ENCODE measurements around the gene KLF4.

KLF4 gene

DNA sequence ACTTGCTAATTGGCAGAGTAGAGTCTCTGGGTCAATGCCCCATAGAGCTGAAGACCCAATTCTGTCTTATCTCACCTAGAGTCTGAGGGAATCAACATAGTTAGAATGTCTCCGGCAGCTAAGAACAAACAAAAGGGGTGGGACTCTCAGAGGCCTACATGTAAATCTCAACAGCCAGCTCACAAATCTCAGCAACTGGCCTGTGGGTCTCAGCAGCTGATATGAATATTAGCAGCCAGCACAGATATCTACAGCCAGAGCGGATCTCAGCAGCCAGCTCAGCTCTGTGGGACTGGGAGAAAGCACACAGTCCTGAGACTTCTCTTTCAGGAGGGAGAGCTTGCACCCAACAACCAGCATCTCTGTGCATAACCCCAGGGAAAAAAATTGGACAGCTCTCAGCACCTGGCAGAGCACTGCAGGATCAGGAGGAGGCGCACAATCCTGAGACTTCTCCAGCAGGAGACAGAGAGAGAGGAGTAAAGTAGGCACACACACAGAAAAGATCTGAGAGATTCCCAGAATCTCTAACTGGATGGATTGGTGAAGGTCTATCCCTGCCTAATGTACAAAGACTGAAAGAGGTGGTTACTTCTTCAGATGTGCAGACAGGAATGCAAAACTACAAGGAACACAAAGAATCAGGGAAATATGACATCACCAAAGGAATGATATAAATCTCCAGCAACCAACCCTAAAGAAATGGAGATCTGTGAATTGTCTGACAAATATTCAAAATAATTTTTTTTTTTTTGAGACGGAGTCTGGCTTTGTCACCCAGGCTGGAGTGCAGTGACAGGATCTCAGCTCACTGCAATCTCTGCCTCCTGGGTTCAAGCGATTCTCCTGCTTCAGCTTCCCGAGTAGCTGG is 29.2 kb downstream of the KLF4 start:
- no peak for DNase-seq

DNA sequence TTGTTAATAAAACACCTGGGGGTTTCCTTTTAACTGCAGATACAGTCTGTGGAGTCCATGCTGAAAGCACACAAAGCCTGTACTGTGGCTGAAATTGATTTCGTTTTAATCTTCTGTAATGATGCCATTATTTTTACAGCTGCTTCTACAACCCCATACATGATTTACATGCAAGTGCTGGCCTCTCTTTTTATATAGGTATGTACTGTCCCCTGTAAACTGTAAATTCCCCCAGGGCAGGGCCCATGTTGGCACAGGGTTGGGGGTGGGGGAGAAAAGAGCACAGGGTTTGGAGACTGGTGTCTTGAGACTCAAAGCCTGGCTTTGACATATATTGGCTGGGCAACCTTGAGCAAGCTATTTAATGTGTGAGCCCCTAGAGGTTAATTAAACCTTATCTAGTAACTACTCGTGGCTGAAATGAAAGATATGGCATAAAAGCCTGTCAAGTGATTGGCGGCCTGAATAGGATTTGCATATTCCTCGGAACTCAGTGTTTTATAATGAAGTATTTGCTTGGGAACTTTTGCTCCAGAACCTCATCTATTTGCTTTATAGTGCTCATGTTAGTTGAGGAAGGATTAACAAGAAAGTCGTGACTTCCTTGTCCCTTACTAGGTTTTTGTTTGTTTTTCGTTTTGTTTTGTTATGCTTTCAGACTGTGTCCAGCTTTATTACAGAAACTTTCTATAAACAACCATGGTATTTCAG is 34.0 kb downstream of the KLF4 start:
- DNase-seq = no peak

GRCh38 chr9:107453479-107453878 is 36.1 kb downstream of the KLF4 start:
- no peak for DNase-seq

DNA sequence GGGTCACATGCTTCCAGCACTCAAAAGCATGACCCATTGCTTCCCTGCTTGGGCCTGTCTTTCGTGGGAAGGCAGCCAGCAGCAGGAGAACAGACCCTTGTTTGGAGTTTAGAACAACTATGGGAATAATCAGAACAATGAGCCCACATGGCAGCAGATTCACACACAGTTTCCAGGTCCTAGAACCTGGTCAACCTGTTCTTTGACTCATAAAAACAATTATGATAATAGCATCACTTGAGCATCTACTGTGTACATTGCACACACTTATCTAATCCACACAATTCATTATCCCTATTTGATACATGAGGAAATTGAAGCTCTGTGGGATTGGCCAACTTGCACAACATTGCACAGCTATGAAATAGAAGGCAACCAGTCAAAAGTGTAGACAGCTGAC is 41.7 kb downstream of the KLF4 start:
- no peak for DNase-seq

DNA sequence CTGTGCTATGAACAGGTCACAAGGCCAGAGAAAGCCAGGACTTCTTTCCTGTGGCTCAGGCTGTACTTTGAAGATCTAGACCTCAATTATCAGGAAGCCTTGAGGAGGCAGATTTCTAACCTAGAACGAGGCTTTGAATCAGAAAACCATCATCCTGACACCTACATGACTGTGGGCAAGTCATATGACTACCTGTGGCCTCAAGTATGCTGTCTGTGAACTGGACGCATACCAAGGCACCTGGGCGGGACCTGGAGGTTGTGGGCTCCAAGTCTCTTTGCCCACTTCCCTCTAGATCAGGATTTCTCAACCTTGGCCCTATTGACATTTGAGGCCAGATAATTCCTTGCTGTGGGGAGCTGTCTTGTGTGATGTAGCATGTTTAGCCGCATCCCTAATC is 42.5 kb downstream of the KLF4 start:
- no peak for DNase-seq

GRCh38 chr9:107446491-107446890 is 43.1 kb downstream of the KLF4 start:
- no peak for DNase-seq

DNA sequence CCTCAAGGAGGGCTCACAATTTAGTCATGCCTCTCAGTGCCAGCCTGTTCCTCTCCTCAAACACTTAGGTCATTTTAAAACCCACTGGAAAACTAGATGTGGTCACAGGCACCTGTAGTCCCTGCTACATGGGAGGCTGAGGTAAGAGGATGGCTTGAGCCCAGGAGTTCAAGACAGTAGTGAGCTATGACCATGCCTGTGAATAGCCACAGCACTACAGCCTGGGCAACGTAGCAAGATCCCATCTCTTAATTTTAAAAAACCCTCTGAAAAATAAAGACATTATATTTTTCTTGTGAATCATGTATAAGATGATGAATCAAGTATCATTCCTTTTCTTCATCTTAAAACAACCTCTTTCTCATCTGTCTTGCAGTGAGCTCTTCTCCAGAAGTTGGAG is 45.8 kb downstream of the KLF4 start:
- no peak for DNase-seq

GRCh38 chr9:107439991-107440456 is 49.5 kb downstream of the KLF4 start:
- no peak for DNase-seq

DNA sequence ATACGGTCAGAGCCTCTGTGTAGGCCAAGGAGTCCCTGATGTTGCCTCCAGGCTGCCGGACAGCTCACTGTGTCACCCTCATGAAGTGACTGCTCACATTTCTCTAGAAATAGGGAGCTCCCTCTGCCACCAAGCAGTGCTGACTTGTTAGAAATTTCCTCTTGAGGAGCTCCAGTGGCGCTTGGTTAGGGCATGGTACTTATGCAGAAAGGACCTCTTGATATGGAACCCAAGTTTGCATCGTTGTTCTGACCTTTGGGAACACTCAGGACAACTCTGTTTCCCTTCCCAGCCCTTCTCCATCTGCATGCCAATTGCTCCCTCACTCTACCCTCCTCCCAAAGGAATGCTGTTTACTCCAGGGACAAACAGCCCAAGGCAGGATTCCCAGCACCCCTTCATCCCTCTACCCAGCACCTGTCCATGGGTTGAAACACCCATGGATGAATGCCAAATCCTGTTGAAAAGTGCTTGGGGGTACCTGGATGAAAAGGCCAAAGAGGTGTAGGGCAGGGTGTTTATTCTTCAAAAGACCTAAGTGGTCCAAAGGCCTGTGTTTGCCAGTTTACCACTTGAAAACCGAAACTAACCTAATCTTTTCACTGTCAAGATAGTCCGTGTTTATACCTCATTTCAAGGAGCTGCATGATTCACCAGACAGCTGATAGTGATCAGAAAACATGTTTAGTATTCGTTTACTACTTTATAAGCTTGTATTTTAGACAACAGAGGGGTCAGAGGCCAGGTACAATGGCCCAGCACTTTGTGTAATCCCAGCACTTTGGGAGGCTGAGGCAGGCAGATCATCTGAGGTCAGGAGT is 51.1 kb downstream of the KLF4 start:
- no peak for DNase-seq

- DNase-seq = no peak
Measured at GRCh38 chr9:107437716-107438115, 51.9 kb downstream of the KLF4 start.

DNA sequence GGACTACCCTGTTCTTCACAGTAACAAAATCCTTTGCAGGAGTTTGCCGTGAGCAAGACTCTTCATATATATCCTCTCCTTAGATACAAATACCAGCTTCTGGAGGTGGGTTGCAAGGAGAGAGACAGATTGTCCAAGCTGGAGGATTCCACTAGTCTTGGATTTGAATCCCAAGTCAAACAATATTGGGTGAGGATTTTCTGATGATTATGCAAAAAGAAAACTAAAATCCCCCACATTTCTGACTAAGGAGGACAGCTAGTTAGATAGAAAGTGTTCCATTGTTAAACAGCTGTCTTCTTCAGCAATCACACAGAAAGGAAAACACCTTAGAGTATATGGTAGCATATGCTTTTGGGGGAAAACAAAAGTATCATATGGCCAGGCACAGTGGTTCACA is 54.2 kb downstream of the KLF4 start:
- no peak for DNase-seq

Measured in amygdala (tissue), 56 donors.